ENCODE results near the gene NECTIN1. TPM values are rescaled to one million over a fixed set of nuclear protein-coding genes. Genes with fewer than 3 reads are reported as not detected.
A peak's percentile ranks its signal among the peaks of the same experiment; 100 is the strongest.

Gene NECTIN1
- total RNA-seq, 1 donor from 2014 or later, result 19.5 TPM

- Mint-ChIP-seq H3K9me3 (no peaks in the 10 kb centered on the region), H3K27me3 (ENCODE audit: insufficient read depth, low read depth) (peaks cover 26% of the 10 kb centered on the region), H3K4me3 (peak overlapping the region; percentile 83), H3K36me3 (no peaks in the 10 kb centered on the region), H3K4me1 (peaks cover 26% of the 10 kb centered on the region), H3K27ac (peak overlapping the region; percentile 73)
- no peak overlapping the region for H3K9ac ChIP-seq
- H3K27ac ChIP-seq, result no peak overlapping the region
- peaks cover 12% of the 10 kb centered on the region for H3F3A ChIP-seq (ENCODE audit: low read depth)
- no peaks in the 10 kb centered on the region for H3K79me2 ChIP-seq (ENCODE audit: low read depth)
- no peaks in the 10 kb centered on the region for H3K36me3 ChIP-seq
- peak; percentile 71 for DNase-seq (ENCODE audit: low spot score)
- H4K20me1 ChIP-seq (ENCODE audit: low read depth), result no peaks in the 10 kb centered on the region
- H3K9me3 ChIP-seq (ENCODE audit: low read depth), result no peaks in the 10 kb centered on the region
- peak overlapping the region; percentile 93 for H2AFZ ChIP-seq (replicated peaks)
- H3K4me2 ChIP-seq, result peak overlapping the region; percentile 91
- peaks cover 5% of the 10 kb centered on the region for H3K4me1 ChIP-seq
- H3K4me3 ChIP-seq, result peak overlapping the region; percentile 48
- TF ChIP-seq EZH2phosphoT487 (IDR thresholded peaks at IDR 0.05), result peak; percentile 25
- no peak for TF ChIP-seq CTCF (IDR thresholded peaks at IDR 0.05)
- no peak for TF ChIP-seq EZH2 (IDR thresholded peaks at IDR 0.05)
- H3K27me3 ChIP-seq, result peaks cover 32% of the 10 kb centered on the region
Measured at GRCh38 chr11:119742263-119742861, 13.4 kb upstream of the NECTIN1 start.

GRCh38 chr11:119741369-119742262 lies 12.6 kb upstream of the NECTIN1 start:
- no peak for TF ChIP-seq EZH2 (IDR thresholded peaks at IDR 0.05)
- TF ChIP-seq CTCF (IDR thresholded peaks at IDR 0.05), result peak; percentile 89
- no peaks in the 10 kb centered on the region for H4K20me1 ChIP-seq (ENCODE audit: low read depth)
- H3K36me3 Mint-ChIP-seq, result no peaks in the 10 kb centered on the region
- peaks cover 5% of the 10 kb centered on the region for H3K4me1 ChIP-seq
- H3K4me1 Mint-ChIP-seq, result peaks cover 26% of the 10 kb centered on the region
- H3K9me3 ChIP-seq (ENCODE audit: low read depth), result no peaks in the 10 kb centered on the region
- H3K27me3 Mint-ChIP-seq (ENCODE audit: insufficient read depth, low read depth), result peaks cover 30% of the 10 kb centered on the region
- peaks cover 32% of the 10 kb centered on the region for H3K27me3 ChIP-seq
- DNase-seq (ENCODE audit: low spot score), result peak; percentile 79
- H3K27ac ChIP-seq, result no peak overlapping the region
- peak overlapping the region; percentile 60 for H3K27ac Mint-ChIP-seq
- H2AFZ ChIP-seq (replicated peaks), result peak overlapping the region; percentile 85
- no peak overlapping the region for H3K9ac ChIP-seq
- no peaks in the 10 kb centered on the region for H3K36me3 ChIP-seq
- peaks cover 12% of the 10 kb centered on the region for H3F3A ChIP-seq (ENCODE audit: low read depth)
- H3K4me2 ChIP-seq, result peak overlapping the region; percentile 91
- H3K4me3 Mint-ChIP-seq, result peak overlapping the region; percentile 75
- H3K79me2 ChIP-seq (ENCODE audit: low read depth), result no peaks in the 10 kb centered on the region
- peak overlapping the region; percentile 48 for H3K4me3 ChIP-seq
- H3K9me3 Mint-ChIP-seq, result no peaks in the 10 kb centered on the region

- H2AFZ ChIP-seq (replicated peaks), result no peak overlapping the region
- H3K9ac ChIP-seq, result no peak overlapping the region
- H3K4me1 Mint-ChIP-seq, result peaks cover 26% of the 10 kb centered on the region
- peaks cover 12% of the 10 kb centered on the region for H3F3A ChIP-seq (ENCODE audit: low read depth)
- H3K4me3 ChIP-seq, result no peak overlapping the region
- no peak overlapping the region for H3K4me3 Mint-ChIP-seq
- H3K79me2 ChIP-seq (ENCODE audit: low read depth), result no peaks in the 10 kb centered on the region
- H3K4me1 ChIP-seq, result peaks cover 5% of the 10 kb centered on the region
- no peak for TF ChIP-seq EZH2phosphoT487 (IDR thresholded peaks at IDR 0.05)
- no peak for TF ChIP-seq CTCF (IDR thresholded peaks at IDR 0.05)
- no peak for TF ChIP-seq EZH2 (IDR thresholded peaks at IDR 0.05)
- H3K27ac ChIP-seq, result no peak overlapping the region
- no peak overlapping the region for H3K4me2 ChIP-seq
- no peaks in the 10 kb centered on the region for H3K9me3 Mint-ChIP-seq
- H3K36me3 ChIP-seq, result no peaks in the 10 kb centered on the region
- no peaks in the 10 kb centered on the region for H3K9me3 ChIP-seq (ENCODE audit: low read depth)
- H3K27ac Mint-ChIP-seq, result no peak overlapping the region
- peaks cover 27% of the 10 kb centered on the region for H3K27me3 Mint-ChIP-seq (ENCODE audit: insufficient read depth, low read depth)
- DNase-seq (ENCODE audit: low spot score), result no peak
- H3K36me3 Mint-ChIP-seq, result no peaks in the 10 kb centered on the region
- no peaks in the 10 kb centered on the region for H4K20me1 ChIP-seq (ENCODE audit: low read depth)
- H3K27me3 ChIP-seq, result peaks cover 30% of the 10 kb centered on the region
Measured at GRCh38 chr11:119739975-119740374, 11.0 kb upstream of the NECTIN1 start.

All from neural progenitor cell (in vitro differentiated cells).